CD14-positive monocyte (primary cell): Measurements from ENCODE around the gene CEP85L. TPM values are rescaled to one million over a fixed set of nuclear protein-coding genes. Genes with fewer than 3 reads are reported as not detected.

Experiments used
- DNase-seq, 3 donors: peaks; one replicate each; pipeline ENCODE4 v3.0.0-alpha.2; 2011 to 2022
- H2AFZ ChIP-seq: 2 replicates; pipeline ENCODE4 v1.6.0; 2012; ENCODE audit warnings: mild to moderate bottlenecking, low read depth, low read length, inconsistent platforms; ENCODE audit not compliant: insufficient read depth, poor library complexity, severe bottlenecking
- H3K27ac ChIP-seq, 2 donors: 1 replicate in 1 of 2; 2 replicates in 1 of 2; pipeline ENCODE4 v1.5.1; 2012 to 2013; ENCODE audit warnings: low read length in 2 of 2, control low read depth in 1 of 2, inconsistent platforms in 1 of 2, low read depth in 1 of 2, mild to moderate bottlenecking in 1 of 2
- H3K27me3 ChIP-seq, 2 donors: one replicate each; pipeline versions ENCODE4 v1.6.0 to v1.6.1; 2011 to 2013; ENCODE audit warnings: low read length in 2 of 2; ENCODE audit not compliant: control insufficient read depth in 2 of 2, insufficient read depth in 2 of 2
- H3K36me3 ChIP-seq, 2 donors: replicated peaks in 1 of 2; 1 replicate in 1 of 2; 2 replicates in 1 of 2; pipeline versions ENCODE4 v1.5.1 to v1.6.1; 2012 to 2013; ENCODE audit warnings: low read length in 2 of 2, control low read depth in 1 of 2, inconsistent platforms in 1 of 2, mild to moderate bottlenecking in 1 of 2; ENCODE audit not compliant: insufficient read depth in 2 of 2, control insufficient read depth in 1 of 2
- H3K4me1 ChIP-seq, 2 donors: 1 replicate in 1 of 2; 2 replicates in 1 of 2; pipeline versions ENCODE4 v1.5.1 to v1.6.1; 2012 to 2013; ENCODE audit warnings: low read length in 2 of 2, control low read depth in 1 of 2, inconsistent platforms in 1 of 2, mild to moderate bottlenecking in 1 of 2, moderate library complexity in 1 of 2; ENCODE audit not compliant: insufficient read depth in 2 of 2, control insufficient read depth in 1 of 2
- H3K4me2 ChIP-seq: replicated peaks from 2 replicates; pipeline ENCODE3; 2012; ENCODE audit warnings: low read length, moderate library complexity, mild to moderate bottlenecking; ENCODE audit not compliant: poor library complexity, severe bottlenecking; ENCODE audit errors: extremely low read depth
- H3K4me3 ChIP-seq, 3 experiments: fragments of 200-600 bp in 1 of 3; sonication (generic) in 1 of 3; replicated peaks in 1 of 3; 1 replicate in 2 of 3; 2 replicates in 1 of 3; pipeline ENCODE4 v1.5.1; 2011 to 2013; ENCODE audit warnings: low read length in 3 of 3, mild to moderate bottlenecking in 3 of 3, control low read depth in 2 of 3, low read depth in 2 of 3, inconsistent platforms in 1 of 3, moderate library complexity in 1 of 3
- H3K79me2 ChIP-seq: 2 replicates; pipeline ENCODE4 v1.6.0; 2012; ENCODE audit warnings: mild to moderate bottlenecking, control low read depth, inconsistent platforms, low read length, moderate library complexity; ENCODE audit not compliant: insufficient read depth
- H3K9ac ChIP-seq: 2 replicates; pipeline ENCODE4 v1.6.0; 2017; ENCODE audit warnings: low read length, mild to moderate bottlenecking; ENCODE audit not compliant: insufficient read depth, poor library complexity, severe bottlenecking
- H3K9me3 ChIP-seq, 2 donors: replicated peaks in 1 of 2; 1 replicate in 1 of 2; 2 replicates in 1 of 2; pipeline versions ENCODE4 v1.5.1 to v1.6.1; 2012 to 2013; ENCODE audit warnings: low read length in 2 of 2, control low read depth in 1 of 2; ENCODE audit not compliant: control insufficient read depth in 1 of 2, insufficient read depth in 1 of 2
- H4K20me1 ChIP-seq: 2 replicates; pipeline ENCODE4 v1.6.0; 2012; ENCODE audit warnings: mild to moderate bottlenecking, low read length, control low read depth, moderate library complexity; ENCODE audit not compliant: insufficient read depth
- H3K27ac Mint-ChIP-seq, 7 donors: one replicate each; pipeline ENCODE4 v1.8.0; 2020; ENCODE audit warnings: mild to moderate bottlenecking in 7 of 7, mixed read lengths in 7 of 7, moderate library complexity in 6 of 7, inconsistent platforms in 2 of 7
- H3K27me3 Mint-ChIP-seq, 3 donors: one replicate each; pipeline ENCODE4 v1.8.0; 2021 to 2022; ENCODE audit warnings: low read depth in 3 of 3, mild to moderate bottlenecking in 3 of 3, mixed read lengths in 3 of 3, moderate library complexity in 3 of 3, inconsistent platforms in 1 of 3
- H3K36me3 Mint-ChIP-seq, 2 donors: one replicate each; pipeline ENCODE4 v1.8.0; 2020; ENCODE audit warnings: mixed read lengths in 2 of 2, inconsistent platforms in 1 of 2, mild to moderate bottlenecking in 1 of 2
- H3K4me1 Mint-ChIP-seq: one replicate; pipeline ENCODE4 v1.8.0; 2020; ENCODE audit warnings: mild to moderate bottlenecking, mixed read lengths
- H3K4me3 Mint-ChIP-seq, 2 donors: one replicate each; pipeline ENCODE4 v1.8.0; 2020; ENCODE audit warnings: mild to moderate bottlenecking in 2 of 2, mixed read lengths in 2 of 2, moderate library complexity in 1 of 2
- H3K9me3 Mint-ChIP-seq, 7 donors: one replicate each; pipeline ENCODE4 v1.8.0; 2020 to 2022; ENCODE audit warnings: mixed read lengths in 7 of 7, mild to moderate bottlenecking in 6 of 7, moderate library complexity in 6 of 7, inconsistent platforms in 2 of 7
- CTCF ChIP-seq: fragments of 200-600 bp; IDR thresholded peaks from one replicate; pipeline ENCODE4 v1.8.0; 2022; ENCODE audit warnings: antibody characterized with exemption, mild to moderate bottlenecking
- WGBS: methylation state at CpG from one replicate; pipeline ENCODE4 v1.1.5; 2013; ENCODE audit warnings: missing lambda C conversion rate; ENCODE audit not compliant: insufficient coverage; 5-methylcytosine and 5-hydroxymethylcytosine counted together
- intact Hi-C, 2 donors: fragments of 100-400 bp; cut with micrococcal nuclease; formaldehyde crosslinking; loops; one replicate each; pipeline versions ENCODE4 v1.15.0 to v1.15.1; 2023
- polyA plus RNA-seq, 3 donors: library from polyadenylated mRNA; depleted of rRNA in 1 of 3; unstranded in 2 of 3; stranded (reverse) in 1 of 3; fragments of 300-500 nt in 2 of 3; fragments of >200 nt in 1 of 3; fragmentation: Illumina TruSeq in 2 of 3; gene quantifications; 1 replicate in 2 of 3; 2 replicates in 1 of 3; pipeline ENCODE4 v1.2.3, GENCODE V29; 2012 to 2021

The CEP85L gene
- polyA plus RNA-seq, 3 donors, result 14.9 to 38.3 (median 19.6) TPM

GRCh38 chr6:118638288-118638687 is 13.1 kb downstream of the CEP85L start:
- H3K27ac ChIP-seq, result no peak overlapping the region
- no peak for TF ChIP-seq CTCF
- no peaks in the 10 kb centered on the region for H3K9me3 ChIP-seq
- H3K9me3 Mint-ChIP-seq, result peaks cover 0 to 2% (median 0%) of the 10 kb centered on the region in 7 donors
- peaks cover 23% of the 10 kb centered on the region for H3K4me1 Mint-ChIP-seq
- H3K79me2 ChIP-seq, result peaks cover 90% of the 10 kb centered on the region
- no peak overlapping the region for H2AFZ ChIP-seq
- H3K9ac ChIP-seq, result no peak overlapping the region
- DNase-seq, result no peak
- H3K36me3 Mint-ChIP-seq, result peaks cover 0 to 2% of the 10 kb centered on the region in 2 donors
- intact Hi-C loops, result no loop called here
- H3K36me3 ChIP-seq, result no peaks in the 10 kb centered on the region
- H4K20me1 ChIP-seq, result peaks cover 100% of the 10 kb centered on the region
- no peaks in the 10 kb centered on the region for H3K27me3 ChIP-seq
- no peak overlapping the region for H3K27ac Mint-ChIP-seq
- H3K4me3 Mint-ChIP-seq, result no peak overlapping the region
- no peak overlapping the region for H3K4me3 ChIP-seq
- H3K27me3 Mint-ChIP-seq, result no peaks in the 10 kb centered on the region
- no peak overlapping the region for H3K4me2 ChIP-seq
- H3K4me1 ChIP-seq, result peaks cover 6 to 8% of the 10 kb centered on the region in 2 donors

- Histone ChIP-seq H3K27ac (no peak overlapping the region), H4K20me1 (peaks cover 99% of the 10 kb centered on the region), H3K27me3 (no peaks in the 10 kb centered on the region), H3K4me1 (peaks cover 6 to 8% of the 10 kb centered on the region in 2 donors), H2AFZ (no peak overlapping the region), H3K36me3 (peaks cover 2 to 14% of the 10 kb centered on the region in 2 donors), H3K9ac (no peak overlapping the region), H3K79me2 (peaks cover 74% of the 10 kb centered on the region), H3K9me3 (no peaks in the 10 kb centered on the region), H3K4me3 (no peak overlapping the region), H3K4me2 (no peak overlapping the region)
- DNase-seq, result no peak
- no peak overlapping the region for H3K27ac Mint-ChIP-seq
- no peak for TF ChIP-seq CTCF
- 83% methylated on average over 1 of the region's 3 CpGs for WGBS
- peaks cover 4 to 18% of the 10 kb centered on the region in 2 donors for H3K36me3 Mint-ChIP-seq
- H3K4me1 Mint-ChIP-seq, result peaks cover 23% of the 10 kb centered on the region
- no peaks in the 10 kb centered on the region for H3K27me3 Mint-ChIP-seq
- H3K9me3 Mint-ChIP-seq, result peaks cover 0 to 5% (median 0%) of the 10 kb centered on the region in 7 donors
- no peak overlapping the region for H3K4me3 Mint-ChIP-seq
- intact Hi-C loops, result no loop called here
Observed at GRCh38 chr6:118635909-118636735, 15.3 kb downstream of the CEP85L start.
